Progenitor cell of endocrine pancreas (in vitro differentiated cells): ENCODE results near the gene TIGAR. TPM values are rescaled to one million over a fixed set of nuclear protein-coding genes. Genes with fewer than 3 reads are reported as not detected.

Experiments used
- DNase-seq: peaks from one replicate; pipeline ENCODE4 v3.0.0; 2021; ENCODE audit warnings: low spot score; ENCODE audit not compliant: unreplicated experiment
- H3K27ac Mint-ChIP-seq: 2 replicates; pipeline ENCODE4 v1.8.0; 2021; ENCODE audit warnings: mild to moderate bottlenecking, moderate library complexity, mixed read lengths
- H3K27me3 Mint-ChIP-seq: 2 replicates; pipeline ENCODE4 v1.8.0; 2021; ENCODE audit warnings: mixed read lengths
- H3K36me3 Mint-ChIP-seq: 2 replicates; pipeline ENCODE4 v1.8.0; 2022; ENCODE audit warnings: mixed read lengths; ENCODE audit not compliant: insufficient read depth
- H3K4me1 Mint-ChIP-seq: 2 replicates; pipeline ENCODE4 v1.8.0; 2021; ENCODE audit warnings: low read depth, mixed read lengths
- H3K4me3 Mint-ChIP-seq: 2 replicates; pipeline ENCODE4 v1.8.0; 2021; ENCODE audit warnings: low read depth, mild to moderate bottlenecking, moderate library complexity, mixed read lengths
- H3K9me3 Mint-ChIP-seq: 2 replicates; pipeline ENCODE4 v1.8.0; 2021; ENCODE audit warnings: low read depth, mixed read lengths
- CTCF ChIP-seq: fragments of 200-600 bp; sonication (generic); IDR thresholded peaks from one replicate; pipeline ENCODE4 v1.5.0; 2021; ENCODE audit warnings: antibody characterized with exemption, mild to moderate bottlenecking; ENCODE audit not compliant: unreplicated experiment
- long read RNA-seq: library from polyadenylated mRNA; unstranded; transcript quantifications from one replicate; pipeline ENCODE4 v2.0.0, GENCODE V29; 2020
- total RNA-seq: library from RNA; stranded (reverse); gene quantifications from 2 replicates; pipeline ENCODE4 v1.2.1, GENCODE V29; 2021

Gene TIGAR
- 18.2 and 21.6 TPM in 2 replicates for total RNA-seq
- long read RNA-seq, transcript TIGAR-201 (6 exons, 2,782 nt), result major isoform, 72 of 81 reads
- long read RNA-seq, partial matches to known transcripts, result 2 of 81 reads
- long read RNA-seq, other reads (novel, unspliced or antisense), result 7 of 81 reads

GRCh38 chr12:4320853-4321701 lies at the start of gene TIGAR:
TSS of gene TIGAR (plus strand) at chr12:4321213. CDS start at chr12:4321272, 59 bp downstream.
- peak within 1 kb of the TSS; percentile 90 for H3K4me3 Mint-ChIP-seq
- no peak for TF ChIP-seq CTCF
- H3K4me1 Mint-ChIP-seq, result peaks cover 11% of the 10 kb centered on the region
- H3K36me3 Mint-ChIP-seq, result peaks cover 8% of the 10 kb centered on the region
- H3K9me3 Mint-ChIP-seq, result peaks cover 3% of the 10 kb centered on the region
- peak; percentile 99 for DNase-seq
- peak within 1 kb of the TSS; percentile 98 for H3K27ac Mint-ChIP-seq
- no peaks in the 10 kb centered on the region for H3K27me3 Mint-ChIP-seq

- Mint-ChIP-seq H3K27me3 (peaks cover 30% of the 10 kb centered on the region), H3K9me3 (no peaks in the 10 kb centered on the region), H3K4me3 (peak overlapping the region; percentile 97), H3K27ac (peak overlapping the region; percentile 98), H3K4me1 (peaks cover 36% of the 10 kb centered on the region), H3K36me3 (peaks cover 12% of the 10 kb centered on the region)
- peak; percentile 72 for DNase-seq
- no peak for TF ChIP-seq CTCF
These were observed 49.1 kb upstream of the TIGAR start for GRCh38 chr12:4271717-4272423.

- peak; percentile 61 for DNase-seq
- Mint-ChIP-seq H3K9me3 (no peaks in the 10 kb centered on the region), H3K27ac (peak overlapping the region; percentile 98), H3K27me3 (peaks cover 22% of the 10 kb centered on the region), H3K4me3 (peak overlapping the region; percentile 97), H3K36me3 (peaks cover 16% of the 10 kb centered on the region), H3K4me1 (peaks cover 40% of the 10 kb centered on the region)
- TF ChIP-seq CTCF, result no peak
These were observed 48.4 kb upstream of the TIGAR start for GRCh38 chr12:4272424-4273272.

GRCh38 chr12:4273273-4273651 lies 47.8 kb upstream of the TIGAR start:
- Mint-ChIP-seq H3K4me3 (peak overlapping the region; percentile 97), H3K36me3 (peaks cover 22% of the 10 kb centered on the region), H3K9me3 (no peaks in the 10 kb centered on the region), H3K27ac (peak overlapping the region; percentile 98), H3K4me1 (peaks cover 43% of the 10 kb centered on the region), H3K27me3 (peaks cover 16% of the 10 kb centered on the region)
- no peak for TF ChIP-seq CTCF
- no peak for DNase-seq
